ENCODE results near the gene GLDC.

GLDC gene

DNA sequence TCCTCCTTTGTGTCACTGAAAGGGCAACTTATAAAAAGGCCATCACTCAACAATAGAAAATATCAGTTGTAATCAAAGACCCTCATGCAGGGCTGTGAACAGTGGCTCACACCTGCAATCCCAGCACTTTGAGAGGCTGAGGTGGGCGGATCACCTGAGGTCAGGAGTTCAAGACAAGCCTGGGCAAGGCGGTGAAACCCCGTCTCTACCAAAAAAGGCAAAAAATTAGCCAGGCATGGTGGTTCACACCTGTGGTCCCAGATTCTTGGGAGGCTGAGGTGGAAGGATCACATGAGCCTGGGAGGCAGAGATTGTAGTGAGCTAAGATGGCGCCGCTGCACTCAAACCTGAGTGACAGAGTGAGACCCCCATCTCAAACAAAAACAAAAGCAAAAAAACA, 24.7 kb downstream of the GLDC start:
- H4K20me1 ChIP-seq (ENCODE audit: insufficient read depth, low read length): no peaks in the 10 kb centered on the region
- peaks cover 40% of the 10 kb centered on the region for H3K4me1 ChIP-seq (ENCODE audit: low read length)
- peaks cover 2% of the 10 kb centered on the region; the same call in 1 of the 2 replicates for H3K27me3 ChIP-seq (ENCODE audit: low read depth, low read length)
- 0 out of 2 replicates have a peak overlapping the region, but pooled peaks have one; percentile 29 for H3K4me3 ChIP-seq (ENCODE audit: low read length)
- no peak overlapping the region for H3K9ac ChIP-seq (ENCODE audit: low read length)
- H3K27ac ChIP-seq (ENCODE audit: low read length): no peak overlapping the region
- no peaks in the 10 kb centered on the region for H3K79me2 ChIP-seq (ENCODE audit: low read length)
- TF ChIP-seq EZH2phosphoT487 (IDR thresholded peaks at IDR 0.05; ENCODE audit: low read depth): no peak
- TF ChIP-seq, protein P1, sequence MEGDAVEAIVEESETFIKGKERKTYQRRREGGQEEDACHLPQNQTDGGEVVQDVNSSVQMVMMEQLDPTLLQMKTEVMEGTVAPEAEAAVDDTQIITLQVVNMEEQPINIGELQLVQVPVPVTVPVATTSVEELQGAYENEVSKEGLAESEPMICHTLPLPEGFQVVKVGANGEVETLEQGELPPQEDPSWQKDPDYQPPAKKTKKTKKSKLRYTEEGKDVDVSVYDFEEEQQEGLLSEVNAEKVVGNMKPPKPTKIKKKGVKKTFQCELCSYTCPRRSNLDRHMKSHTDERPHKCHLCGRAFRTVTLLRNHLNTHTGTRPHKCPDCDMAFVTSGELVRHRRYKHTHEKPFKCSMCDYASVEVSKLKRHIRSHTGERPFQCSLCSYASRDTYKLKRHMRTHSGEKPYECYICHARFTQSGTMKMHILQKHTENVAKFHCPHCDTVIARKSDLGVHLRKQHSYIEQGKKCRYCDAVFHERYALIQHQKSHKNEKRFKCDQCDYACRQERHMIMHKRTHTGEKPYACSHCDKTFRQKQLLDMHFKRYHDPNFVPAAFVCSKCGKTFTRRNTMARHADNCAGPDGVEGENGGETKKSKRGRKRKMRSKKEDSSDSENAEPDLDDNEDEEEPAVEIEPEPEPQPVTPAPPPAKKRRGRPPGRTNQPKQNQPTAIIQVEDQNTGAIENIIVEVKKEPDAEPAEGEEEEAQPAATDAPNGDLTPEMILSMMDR (IDR thresholded peaks at IDR 0.05; ENCODE audit: low read depth, low read length): no peak
- no peaks in the 10 kb centered on the region for H3K36me3 ChIP-seq (replicated peaks; ENCODE audit: low read depth, low read length)
- peak overlapping the region; percentile 58; the same call in 1 of the 2 replicates for H3K4me2 ChIP-seq (ENCODE audit: low read length)
- no peaks in the 10 kb centered on the region for H3K9me3 ChIP-seq (ENCODE audit: insufficient read depth, low read length)
- H2AFZ ChIP-seq (ENCODE audit: low read depth, low read length): no peak overlapping the region

DNA sequence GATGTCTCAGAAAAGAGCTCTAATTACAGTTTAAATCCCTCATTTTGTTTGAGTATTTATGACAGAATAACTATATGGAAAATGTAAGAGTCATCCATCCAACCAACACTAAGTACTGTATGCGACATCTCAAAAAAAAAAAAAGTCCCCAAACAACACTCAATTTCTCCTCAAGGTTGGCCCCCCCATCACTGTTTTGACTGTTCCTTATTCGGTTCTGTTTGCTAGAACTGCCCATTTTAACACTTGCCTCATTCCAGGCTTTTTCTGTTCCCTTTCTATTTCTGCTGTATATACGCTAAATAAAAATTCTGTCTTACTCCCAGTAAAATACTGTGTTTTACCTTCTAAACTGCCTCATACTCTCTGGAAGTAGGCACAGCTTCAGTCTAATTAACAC, 25.2 kb downstream of the GLDC start:
- Histone ChIP-seq H3K9me3 (ENCODE audit: insufficient read depth, low read length) (no peaks in the 10 kb centered on the region), H2AFZ (ENCODE audit: low read depth, low read length) (no peak overlapping the region), H3K9ac (ENCODE audit: low read length) (no peak overlapping the region), H3K36me3 (replicated peaks; ENCODE audit: low read depth, low read length) (no peaks in the 10 kb centered on the region), H3K4me1 (ENCODE audit: low read length) (peaks cover 40% of the 10 kb centered on the region), H3K27ac (ENCODE audit: low read length) (no peak overlapping the region), H3K79me2 (ENCODE audit: low read length) (no peaks in the 10 kb centered on the region), H3K27me3 (ENCODE audit: low read depth, low read length) (no peaks in the 10 kb centered on the region; the same call in 1 of the 2 replicates), H3K4me2 (ENCODE audit: low read length) (peak overlapping the region; percentile 58), H3K4me3 (ENCODE audit: low read length) (peak overlapping the region; percentile 29), H4K20me1 (ENCODE audit: insufficient read depth, low read length) (no peaks in the 10 kb centered on the region)
- TF ChIP-seq EZH2phosphoT487 (IDR thresholded peaks at IDR 0.05; ENCODE audit: low read depth): no peak
- TF ChIP-seq, protein P1 (IDR thresholded peaks at IDR 0.05; ENCODE audit: low read depth, low read length): no peak

DNA sequence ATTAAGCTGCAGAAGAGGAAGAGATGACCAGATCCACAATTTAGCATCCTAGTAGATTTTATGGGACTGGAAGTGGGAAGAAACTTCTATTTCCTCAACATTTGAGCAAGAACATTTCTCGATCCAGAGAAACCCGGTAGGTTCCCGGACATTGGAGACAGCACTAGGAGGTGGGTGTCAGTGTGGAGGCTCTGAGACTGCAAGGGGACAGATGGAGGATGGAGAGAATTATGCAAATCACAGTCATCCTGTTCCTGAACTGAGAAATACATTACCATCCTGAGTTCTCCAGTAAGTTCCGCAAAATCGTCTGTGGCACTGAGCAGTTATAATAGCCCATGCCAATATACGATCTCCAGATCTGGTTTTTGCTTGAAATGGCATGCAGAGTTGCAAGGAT, 25.6 kb downstream of the GLDC start:
- Histone ChIP-seq H3K4me3 (ENCODE audit: low read length) (peak overlapping the region; percentile 29), H3K79me2 (ENCODE audit: low read length) (no peaks in the 10 kb centered on the region), H3K4me1 (ENCODE audit: low read length) (peaks cover 40% of the 10 kb centered on the region), H3K36me3 (replicated peaks; ENCODE audit: low read depth, low read length) (no peaks in the 10 kb centered on the region), H3K9me3 (ENCODE audit: insufficient read depth, low read length) (no peaks in the 10 kb centered on the region), H3K4me2 (ENCODE audit: low read length) (peak overlapping the region; percentile 58), H3K27me3 (ENCODE audit: low read depth, low read length) (no peaks in the 10 kb centered on the region; the same call in 1 of the 2 replicates), H4K20me1 (ENCODE audit: insufficient read depth, low read length) (no peaks in the 10 kb centered on the region), H2AFZ (ENCODE audit: low read depth, low read length) (no peak overlapping the region), H3K9ac (ENCODE audit: low read length) (no peak overlapping the region), H3K27ac (ENCODE audit: low read length) (no peak overlapping the region)
- TF ChIP-seq, protein P1 (IDR thresholded peaks at IDR 0.05; ENCODE audit: low read depth, low read length): no peak
- no peak for TF ChIP-seq EZH2phosphoT487 (IDR thresholded peaks at IDR 0.05; ENCODE audit: low read depth)

DNA sequence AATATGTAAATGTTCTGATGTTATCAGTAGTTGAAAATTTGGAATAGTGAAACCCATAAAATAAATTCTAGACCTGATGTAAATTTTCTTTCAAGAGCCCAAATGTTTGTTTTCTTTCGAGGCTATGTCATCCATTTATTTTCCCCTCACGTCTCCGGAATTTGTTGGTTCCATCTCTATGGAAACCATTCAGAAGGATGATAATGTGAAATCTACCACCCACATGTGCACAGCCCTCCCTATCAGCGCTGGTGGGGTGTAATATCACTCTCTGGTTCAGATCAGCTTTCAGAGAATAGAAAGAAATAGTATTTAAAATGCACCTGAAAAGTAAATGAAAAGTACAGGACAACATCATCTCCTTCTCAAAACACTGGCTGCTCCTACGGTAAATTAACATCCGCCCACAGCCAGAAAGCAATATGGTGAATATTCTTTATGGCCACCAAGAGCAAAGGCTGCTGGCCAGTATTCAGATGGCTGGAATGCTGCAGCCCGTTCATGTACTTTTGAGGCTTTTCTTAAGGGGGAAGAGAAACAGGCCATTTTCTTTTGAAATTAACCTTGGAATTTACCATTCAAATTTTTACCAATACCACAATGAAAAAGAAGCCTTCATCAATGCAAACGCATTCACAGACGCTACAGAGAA, 28.5 kb downstream of the GLDC start:
- H2AFZ ChIP-seq (ENCODE audit: low read depth, low read length): no peak overlapping the region
- H3K79me2 ChIP-seq (ENCODE audit: low read length): no peaks in the 10 kb centered on the region
- H3K4me1 ChIP-seq (ENCODE audit: low read length): peaks cover 40% of the 10 kb centered on the region
- no peaks in the 10 kb centered on the region; the same call in 1 of the 2 replicates for H3K27me3 ChIP-seq (ENCODE audit: low read depth, low read length)
- no peaks in the 10 kb centered on the region for H3K36me3 ChIP-seq (replicated peaks; ENCODE audit: low read depth, low read length)
- TF ChIP-seq EZH2phosphoT487 (IDR thresholded peaks at IDR 0.05; ENCODE audit: low read depth): no peak
- TF ChIP-seq, protein P1 (IDR thresholded peaks at IDR 0.05; ENCODE audit: low read depth, low read length): no peak
- no peaks in the 10 kb centered on the region for H3K9me3 ChIP-seq (ENCODE audit: insufficient read depth, low read length)
- H3K27ac ChIP-seq (ENCODE audit: low read length): no peak overlapping the region
- no peaks in the 10 kb centered on the region for H4K20me1 ChIP-seq (ENCODE audit: insufficient read depth, low read length)
- 0 out of 2 replicates have a peak overlapping the region, but pooled peaks have one; percentile 1 for H3K4me3 ChIP-seq (ENCODE audit: low read length)
- H3K9ac ChIP-seq (ENCODE audit: low read length): no peak overlapping the region
- peak overlapping the region; percentile 43 for H3K4me2 ChIP-seq (ENCODE audit: low read length)

All from OCI-LY3 (cell line).